GM21447 (cell line): ENCODE results near the gene PDE2A.

Experiments used
- ATAC-seq: cut with Tn5 transposase; IDR thresholded peaks from one replicate; pipeline ENCODE4 v1.9.1; 2021; ENCODE audit not compliant: unreplicated experiment

PDE2A gene

GRCh38 chr11:72592698-72593495 is 81.3 kb downstream of the PDE2A start:
- no peak for ATAC-seq

GRCh38 chr11:72591785-72592502 is 82.3 kb downstream of the PDE2A start:
- no peak for ATAC-seq

- ATAC-seq: no peak
These were observed 83.2 kb downstream of the PDE2A start for GRCh38 chr11:72591023-72591422.

- ATAC-seq: no peak
These were observed 84.1 kb downstream of the PDE2A start for GRCh38 chr11:72589802-72590761.

- ATAC-seq: no peak
These were observed 85.5 kb downstream of the PDE2A start for GRCh38 chr11:72588421-72589410.

- no peak for ATAC-seq
These were observed 86.5 kb downstream of the PDE2A start for GRCh38 chr11:72587696-72588095.

- no peak for ATAC-seq
These were observed 87.7 kb downstream of the PDE2A start for GRCh38 chr11:72586321-72587090.

- no peak for ATAC-seq
These were observed 88.4 kb downstream of the PDE2A start for GRCh38 chr11:72585762-72586311.

GRCh38 chr11:72584939-72585597 is 89.2 kb downstream of the PDE2A start:
- ATAC-seq: no peak

GRCh38 chr11:72584293-72584938 is 89.8 kb downstream of the PDE2A start:
- ATAC-seq: no peak

GRCh38 chr11:72583616-72584292 is 90.5 kb downstream of the PDE2A start:
- ATAC-seq: no peak

GRCh38 chr11:72583177-72583553 is 91.1 kb downstream of the PDE2A start:
- ATAC-seq: no peak

- ATAC-seq: no peak
These were observed 91.7 kb downstream of the PDE2A start for GRCh38 chr11:72582206-72583176.

- no peak for ATAC-seq
These were observed 93.2 kb downstream of the PDE2A start for GRCh38 chr11:72581067-72581466.

- no peak for ATAC-seq
These were observed 93.6 kb downstream of the PDE2A start for GRCh38 chr11:72580642-72580950.

- ATAC-seq: no peak
These were observed 94.2 kb downstream of the PDE2A start for GRCh38 chr11:72579816-72580641.
